Renal cortical epithelial cell (primary cell): ENCODE data around the gene GRM8. TPM values are rescaled to one million over a fixed set of nuclear protein-coding genes. Genes with fewer than 3 reads are reported as not detected.
"Not testable (repeated sequence)": the region's sequence is repeated elsewhere in the genome, so short reads cannot be mapped to it uniquely, and the experiment has no call there.

Experiments
- DNase-seq: peaks from one replicate; pipeline ENCODE4 v3.0.0-alpha.2; 2011; ENCODE audit warnings: low read depth
- total RNA-seq: library from RNA; depleted of rRNA; stranded (reverse); fragments of >200 nt; gene quantifications from 2 replicates; pipeline ENCODE4 v1.2.3, GENCODE V29; 2014

Gene GRM8
- total RNA-seq, 1 donor from 2014 or later: 0.70 TPM

DNA sequence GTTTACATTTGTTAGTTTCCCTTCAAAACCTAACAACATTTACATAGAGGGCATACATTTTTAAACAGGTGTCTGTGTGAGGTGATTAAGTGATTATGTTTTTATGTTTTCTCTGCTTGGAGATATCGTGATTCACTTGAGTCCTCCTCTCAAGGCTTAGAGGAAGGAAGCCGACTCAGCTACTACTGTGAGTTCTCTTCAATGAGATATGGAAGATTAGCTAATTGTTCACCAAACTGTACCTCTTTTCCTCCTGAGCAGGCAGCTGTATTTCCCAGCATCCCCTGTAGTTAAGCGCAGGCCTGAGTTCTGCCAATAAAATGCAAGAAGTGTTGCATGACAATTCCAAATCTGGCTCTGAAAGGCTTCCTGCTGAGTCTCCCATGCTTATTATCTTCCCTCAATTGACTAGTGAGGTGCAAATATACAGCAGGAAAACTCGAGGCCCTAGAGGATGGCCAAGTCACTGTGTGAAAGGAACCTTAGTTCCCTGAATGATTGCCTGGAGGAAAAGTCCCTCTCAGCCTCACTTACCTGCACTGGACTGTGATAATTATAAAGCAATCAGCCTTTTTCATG is 528.7 kb downstream of the GRM8 start:
- DNase-seq: no peak

DNA sequence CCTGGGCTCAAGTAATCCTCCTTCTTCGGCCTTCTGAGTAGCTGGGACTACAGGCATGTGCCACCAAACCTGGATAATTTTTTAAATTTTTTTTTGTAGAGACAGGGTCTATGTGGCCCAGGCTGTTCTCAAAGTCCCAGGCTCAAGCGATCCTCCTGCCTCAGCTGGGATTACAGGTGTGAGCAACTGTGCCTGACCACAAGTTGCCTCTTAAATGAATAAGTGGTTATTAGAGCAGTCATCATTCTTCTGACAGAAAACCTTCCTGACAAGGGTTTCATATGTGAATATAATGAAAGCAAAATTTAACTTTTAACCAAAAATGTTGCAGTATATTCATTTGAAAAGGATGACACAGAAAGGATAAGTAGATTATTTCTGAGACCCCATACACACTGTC is 532.5 kb downstream of the GRM8 start:
- no peak for DNase-seq

- no peak for DNase-seq
Observed at GRCh38 chr7:126718419-126718818, 534.3 kb downstream of the GRM8 start.

- DNase-seq: no peak
Observed at GRCh38 chr7:126716321-126716720, 536.4 kb downstream of the GRM8 start.

DNA sequence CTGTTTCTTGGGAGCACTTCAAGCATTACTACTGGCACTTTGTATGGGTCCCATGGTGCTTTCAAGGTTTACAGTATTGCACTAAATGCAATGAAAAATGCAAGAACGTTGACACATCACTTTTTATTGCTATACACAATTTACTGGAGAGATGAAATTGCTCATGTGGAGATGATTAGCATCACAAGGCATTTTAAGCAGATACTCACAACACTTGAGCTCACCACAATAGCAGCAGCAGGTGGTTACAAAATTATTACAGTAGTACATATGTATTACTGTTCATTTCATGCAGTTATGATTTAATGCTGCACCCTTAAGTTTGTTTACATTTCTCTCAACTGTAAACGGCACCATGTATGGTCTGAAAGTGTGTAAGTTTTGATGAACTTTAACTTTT is 537.7 kb downstream of the GRM8 start:
- no peak for DNase-seq

DNA sequence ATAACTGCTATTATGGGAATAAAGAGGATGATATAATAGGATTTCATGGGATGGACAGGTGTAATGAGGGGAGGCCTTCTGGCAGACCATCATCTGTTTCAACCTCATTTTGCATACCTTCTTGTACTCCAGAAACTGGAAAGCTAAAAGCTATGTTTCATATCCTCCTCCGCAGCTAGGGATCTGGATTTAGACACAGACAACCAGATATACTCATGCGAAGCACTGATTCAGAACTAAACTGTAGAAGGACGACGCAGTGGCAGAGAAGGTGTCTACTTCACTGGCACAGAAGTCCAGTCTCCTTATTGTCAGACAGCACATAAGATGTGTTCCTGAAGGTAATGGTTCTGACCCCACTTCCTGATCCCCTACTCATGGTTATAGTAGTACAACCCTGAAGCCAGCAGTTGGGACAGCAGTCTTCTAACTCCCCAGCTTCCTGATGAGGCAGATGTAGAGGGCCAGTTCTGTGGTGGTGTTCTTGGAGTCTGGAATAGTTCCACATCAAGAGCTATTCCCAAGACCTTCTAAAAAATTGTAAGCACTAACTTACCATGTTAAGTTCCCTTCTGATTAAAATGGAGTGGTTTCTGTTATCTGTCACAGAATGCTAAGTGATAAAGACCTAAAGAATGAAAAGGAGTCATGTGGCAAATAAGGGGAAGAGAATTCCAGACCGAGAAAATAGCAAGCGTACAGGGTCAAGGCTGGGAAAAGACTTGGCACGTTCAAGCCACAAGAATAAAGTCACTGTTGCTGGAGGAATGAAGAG is 550.3 kb downstream of the GRM8 start:
- no peak for DNase-seq

GRCh38 chr7:126700807-126701604 is 551.7 kb downstream of the GRM8 start:
- peak; percentile 97 for DNase-seq

- DNase-seq: no peak
Observed at GRCh38 chr7:126699707-126700106, 553.0 kb downstream of the GRM8 start.

- DNase-seq: no peak
Observed at GRCh38 chr7:126698909-126699308, 553.8 kb downstream of the GRM8 start.

DNA sequence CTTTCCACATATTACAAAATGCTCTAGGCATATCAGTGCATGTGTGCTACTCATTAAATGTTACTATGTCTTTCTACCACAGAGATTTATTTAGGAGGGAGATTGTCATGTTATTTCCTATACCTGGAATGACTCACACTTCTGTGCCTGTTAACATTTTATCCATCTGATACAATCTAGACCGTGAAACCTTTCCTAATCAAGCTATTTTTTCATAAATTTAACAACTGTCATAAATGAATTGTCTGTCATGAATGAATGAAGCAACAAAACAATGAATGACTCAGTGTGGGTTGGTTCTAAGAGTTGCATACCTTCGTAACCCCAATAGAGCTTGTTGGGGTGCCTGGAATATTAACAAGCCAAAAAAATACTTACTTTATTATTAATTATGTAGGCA is 554.3 kb downstream of the GRM8 start:
- peak; percentile 6 for DNase-seq

GRCh38 chr7:126696256-126697038 is 556.3 kb downstream of the GRM8 start:
- DNase-seq: no peak

GRCh38 chr7:126690848-126691751 is 561.6 kb downstream of the GRM8 start:
- DNase-seq: no peak

- DNase-seq: no peak
Observed at GRCh38 chr7:126690104-126690503, 562.6 kb downstream of the GRM8 start.

- DNase-seq: peak; percentile 33
Observed at GRCh38 chr7:126689037-126689436, 563.7 kb downstream of the GRM8 start.

DNA sequence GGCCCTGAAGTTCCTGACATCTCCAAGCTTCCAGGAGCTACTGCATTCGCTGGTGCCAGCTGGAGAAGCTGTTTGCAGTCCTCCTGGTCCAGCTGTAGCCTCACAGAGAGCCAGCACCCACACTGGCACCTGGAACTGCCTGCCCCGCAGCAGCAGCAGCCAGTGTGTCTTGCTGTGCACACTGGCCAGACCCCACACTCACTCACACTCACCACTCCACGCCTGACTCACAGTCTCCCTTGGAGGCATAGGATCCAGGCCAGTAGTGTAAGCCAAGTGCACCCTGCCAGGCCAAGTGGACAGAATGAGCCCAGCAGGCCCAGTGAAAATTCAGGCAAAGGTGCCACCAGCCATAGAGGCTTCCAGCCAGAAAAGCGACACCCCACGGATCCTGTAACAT is 566.3 kb downstream of the GRM8 start:
- no peak for DNase-seq

- no peak for DNase-seq
Observed at GRCh38 chr7:126685596-126685995, 567.1 kb downstream of the GRM8 start.

GRCh38 chr7:126685018-126685573 is 567.6 kb downstream of the GRM8 start:
- no peak for DNase-seq

- no peak for DNase-seq
Observed at GRCh38 chr7:126682176-126682575, 570.6 kb downstream of the GRM8 start.

GRCh38 chr7:126668762-126669161 is 584.0 kb downstream of the GRM8 start:
- DNase-seq: not testable (repeated sequence)

GRCh38 chr7:126668367-126668752 is 584.4 kb downstream of the GRM8 start:
- no peak for DNase-seq
